ENCODE measurements around the gene PRMT7.

Gene PRMT7

DNA sequence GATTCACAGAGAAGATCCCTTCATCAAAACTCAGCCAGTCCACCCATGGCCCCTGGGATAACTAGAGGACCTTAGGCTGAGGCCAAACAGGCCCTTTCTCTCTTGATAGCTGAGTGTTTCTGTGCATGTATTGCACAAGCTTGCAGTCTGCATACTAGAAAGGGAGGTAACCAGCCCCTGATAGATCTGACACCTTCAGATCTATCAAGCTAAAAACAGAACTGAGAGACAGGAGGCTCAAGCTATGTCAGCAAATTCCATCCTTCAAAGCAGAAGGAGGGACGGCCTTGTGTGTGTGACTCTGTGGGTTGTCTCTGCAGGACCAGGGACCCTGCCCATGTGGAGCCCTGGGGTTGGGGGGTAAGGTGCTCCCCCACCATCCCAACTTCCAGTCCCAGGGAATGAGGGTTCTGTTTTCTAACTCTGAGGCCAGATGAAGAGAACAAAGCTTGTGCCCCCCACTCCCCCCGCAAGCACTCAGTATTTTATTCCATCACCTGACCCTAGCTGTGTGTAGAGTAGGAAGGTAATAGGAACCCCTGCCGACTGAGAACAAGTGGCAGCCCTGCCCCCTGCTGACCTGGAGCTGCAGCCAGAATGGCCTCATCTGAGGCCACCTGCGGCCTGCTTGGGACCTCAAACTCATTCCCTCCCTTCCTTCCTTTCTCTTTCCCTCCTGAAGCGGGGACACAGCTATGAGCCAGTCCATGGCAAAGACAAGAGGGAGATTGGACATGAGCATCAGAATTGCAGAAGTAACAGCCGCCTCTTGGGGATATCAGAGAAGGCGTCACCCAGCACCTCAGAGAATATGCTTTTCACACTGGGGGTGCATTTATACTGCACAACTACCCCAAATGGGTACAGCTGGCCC, 73.7 kb downstream of the PRMT7 start:
- peak overlapping the region; percentile 37 for H2AFZ ChIP-seq (ENCODE audit: low read length)
- peaks cover 16% of the 10 kb centered on the region for H3K4me1 ChIP-seq (ENCODE audit: insufficient read depth, low read length, poor library complexity, severe bottlenecking)
- no peaks in the 10 kb centered on the region for H4K20me1 ChIP-seq (ENCODE audit: insufficient read depth, low read length, poor library complexity, severe bottlenecking)
- H3K4me3 ChIP-seq (ENCODE audit: low read length, poor library complexity, severe bottlenecking): no peak overlapping the region
- no peaks in the 10 kb centered on the region for H3K9me3 ChIP-seq (ENCODE audit: insufficient read depth, low read depth, low read length)
- no peaks in the 10 kb centered on the region for H3K36me3 ChIP-seq (ENCODE audit: insufficient read depth, low read length)
- H3K27me3 ChIP-seq (ENCODE audit: insufficient read depth, low read length, poor library complexity, severe bottlenecking): no peaks in the 10 kb centered on the region
- H3K79me2 ChIP-seq (ENCODE audit: insufficient read depth, low read length): no peaks in the 10 kb centered on the region
- no peaks in the 10 kb centered on the region for H3K9me2 ChIP-seq (replicated peaks; ENCODE audit: low read depth, low read length)
- no peaks in the 10 kb centered on the region for H3F3A ChIP-seq (ENCODE audit: low read depth)
- no peak for TF ChIP-seq EZH2phosphoT487 (IDR thresholded peaks at IDR 0.05; ENCODE audit: borderline replicate concordance)
- TF ChIP-seq, protein P1, sequence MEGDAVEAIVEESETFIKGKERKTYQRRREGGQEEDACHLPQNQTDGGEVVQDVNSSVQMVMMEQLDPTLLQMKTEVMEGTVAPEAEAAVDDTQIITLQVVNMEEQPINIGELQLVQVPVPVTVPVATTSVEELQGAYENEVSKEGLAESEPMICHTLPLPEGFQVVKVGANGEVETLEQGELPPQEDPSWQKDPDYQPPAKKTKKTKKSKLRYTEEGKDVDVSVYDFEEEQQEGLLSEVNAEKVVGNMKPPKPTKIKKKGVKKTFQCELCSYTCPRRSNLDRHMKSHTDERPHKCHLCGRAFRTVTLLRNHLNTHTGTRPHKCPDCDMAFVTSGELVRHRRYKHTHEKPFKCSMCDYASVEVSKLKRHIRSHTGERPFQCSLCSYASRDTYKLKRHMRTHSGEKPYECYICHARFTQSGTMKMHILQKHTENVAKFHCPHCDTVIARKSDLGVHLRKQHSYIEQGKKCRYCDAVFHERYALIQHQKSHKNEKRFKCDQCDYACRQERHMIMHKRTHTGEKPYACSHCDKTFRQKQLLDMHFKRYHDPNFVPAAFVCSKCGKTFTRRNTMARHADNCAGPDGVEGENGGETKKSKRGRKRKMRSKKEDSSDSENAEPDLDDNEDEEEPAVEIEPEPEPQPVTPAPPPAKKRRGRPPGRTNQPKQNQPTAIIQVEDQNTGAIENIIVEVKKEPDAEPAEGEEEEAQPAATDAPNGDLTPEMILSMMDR (conservative IDR thresholded peaks at IDR 0.05; ENCODE audit: low read length): peak; percentile 55
- peak overlapping the region; percentile 33 for H3K9ac ChIP-seq (ENCODE audit: low read depth, low read length, poor library complexity, severe bottlenecking)
- H3K4me2 ChIP-seq (ENCODE audit: low read depth, low read length, poor library complexity, severe bottlenecking): no peak overlapping the region

DNA sequence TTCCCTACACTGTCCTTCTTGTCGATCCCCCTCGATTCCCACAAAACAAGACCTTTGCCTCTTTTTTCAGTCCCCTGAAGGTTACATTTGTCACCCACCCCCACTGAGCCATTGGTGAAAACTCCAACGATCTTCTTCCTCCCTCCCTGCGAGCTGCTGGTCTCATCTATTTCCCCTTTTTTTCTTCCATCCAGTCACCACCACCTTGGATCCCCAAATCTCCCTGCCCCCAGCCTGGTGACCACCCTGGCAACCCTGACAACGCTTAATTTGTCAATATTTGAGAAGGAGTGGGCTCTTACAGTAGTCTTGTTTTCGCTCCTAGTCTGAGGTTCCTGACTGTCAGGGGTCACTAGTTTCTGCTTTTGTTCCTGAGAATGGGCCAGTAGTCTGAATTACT, 74.6 kb downstream of the PRMT7 start:
- no peak overlapping the region for H3K4me2 ChIP-seq (ENCODE audit: low read depth, low read length, poor library complexity, severe bottlenecking)
- H3K9me3 ChIP-seq (ENCODE audit: insufficient read depth, low read depth, low read length): no peaks in the 10 kb centered on the region
- H3K9ac ChIP-seq (ENCODE audit: low read depth, low read length, poor library complexity, severe bottlenecking): no peak overlapping the region
- H3F3A ChIP-seq (ENCODE audit: low read depth): no peaks in the 10 kb centered on the region
- peaks cover 16% of the 10 kb centered on the region for H3K4me1 ChIP-seq (ENCODE audit: insufficient read depth, low read length, poor library complexity, severe bottlenecking)
- H3K79me2 ChIP-seq (ENCODE audit: insufficient read depth, low read length): no peaks in the 10 kb centered on the region
- H3K4me3 ChIP-seq (ENCODE audit: low read length, poor library complexity, severe bottlenecking): no peak overlapping the region
- no peaks in the 10 kb centered on the region for H3K9me2 ChIP-seq (replicated peaks; ENCODE audit: low read depth, low read length)
- H3K27me3 ChIP-seq (ENCODE audit: insufficient read depth, low read length, poor library complexity, severe bottlenecking): no peaks in the 10 kb centered on the region
- TF ChIP-seq EZH2phosphoT487 (IDR thresholded peaks at IDR 0.05; ENCODE audit: borderline replicate concordance): no peak
- TF ChIP-seq, protein P1 (conservative IDR thresholded peaks at IDR 0.05; ENCODE audit: low read length): no peak
- H4K20me1 ChIP-seq (ENCODE audit: insufficient read depth, low read length, poor library complexity, severe bottlenecking): no peaks in the 10 kb centered on the region
- no peaks in the 10 kb centered on the region for H3K36me3 ChIP-seq (ENCODE audit: insufficient read depth, low read length)
- no peak overlapping the region for H2AFZ ChIP-seq (ENCODE audit: low read length)

DNA sequence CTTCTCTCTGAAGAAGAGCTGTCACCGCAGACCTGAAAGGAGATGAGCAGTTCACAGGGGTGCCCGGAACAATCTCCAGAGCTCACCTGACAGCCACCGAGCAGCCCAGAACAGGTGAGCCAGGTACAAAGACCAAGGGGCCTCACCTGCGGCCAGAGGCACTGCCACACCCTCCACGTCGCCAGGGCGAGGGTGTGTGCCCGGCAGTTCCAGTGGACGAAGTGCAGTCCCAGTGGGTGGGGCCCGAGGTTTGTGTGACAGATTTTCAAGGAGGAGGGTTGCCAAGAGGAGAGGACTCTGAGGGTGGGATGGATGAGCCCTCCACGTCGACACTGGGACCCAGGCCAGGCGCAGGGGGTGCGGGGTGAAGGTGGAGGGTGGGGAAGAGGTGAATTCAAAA, 75.8 kb downstream of the PRMT7 start:
- Histone ChIP-seq H3K79me2 (ENCODE audit: insufficient read depth, low read length) (no peaks in the 10 kb centered on the region), H3K9me2 (replicated peaks; ENCODE audit: low read depth, low read length) (no peaks in the 10 kb centered on the region), H3K9ac (ENCODE audit: low read depth, low read length, poor library complexity, severe bottlenecking) (no peak overlapping the region), H3K36me3 (ENCODE audit: insufficient read depth, low read length) (no peaks in the 10 kb centered on the region), H3F3A (ENCODE audit: low read depth) (no peaks in the 10 kb centered on the region), H4K20me1 (ENCODE audit: insufficient read depth, low read length, poor library complexity, severe bottlenecking) (no peaks in the 10 kb centered on the region), H3K27me3 (ENCODE audit: insufficient read depth, low read length, poor library complexity, severe bottlenecking) (no peaks in the 10 kb centered on the region), H3K4me3 (ENCODE audit: low read length, poor library complexity, severe bottlenecking) (no peak overlapping the region), H3K4me2 (ENCODE audit: low read depth, low read length, poor library complexity, severe bottlenecking) (no peak overlapping the region), H3K9me3 (ENCODE audit: insufficient read depth, low read depth, low read length) (no peaks in the 10 kb centered on the region), H2AFZ (ENCODE audit: low read length) (no peak overlapping the region), H3K4me1 (ENCODE audit: insufficient read depth, low read length, poor library complexity, severe bottlenecking) (peaks cover 16% of the 10 kb centered on the region)
- TF ChIP-seq EZH2phosphoT487 (IDR thresholded peaks at IDR 0.05; ENCODE audit: borderline replicate concordance): no peak
- TF ChIP-seq, protein P1 (conservative IDR thresholded peaks at IDR 0.05; ENCODE audit: low read length): no peak
